ENCODE measurements around the gene CDC16.

DNA sequence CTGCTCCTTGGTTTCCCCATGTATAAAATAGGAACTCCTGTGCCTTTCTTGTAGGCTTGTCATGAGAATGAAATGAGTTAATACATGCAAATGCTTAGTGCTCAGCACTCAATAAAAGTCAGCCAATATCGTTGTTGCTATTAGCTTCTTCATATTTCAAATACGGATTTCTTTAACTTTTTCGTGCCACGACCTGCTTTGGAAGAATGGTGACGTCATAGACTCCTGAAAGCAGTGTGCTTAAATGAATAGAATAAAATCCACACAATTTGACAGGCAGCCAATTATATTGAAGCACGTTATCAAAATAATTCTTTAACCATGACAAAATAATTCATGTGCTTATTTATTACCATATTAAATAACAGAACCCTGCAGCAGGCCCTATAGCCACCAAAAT lies 26.6 kb upstream of the CDC16 start:
- no peak for TF ChIP-seq CTCF (IDR thresholded peaks at IDR 0.05; ENCODE audit: low read depth, low read length)
- no peak for TF ChIP-seq EZH2phosphoT487 (IDR thresholded peaks at IDR 0.05; ENCODE audit: low read depth)

All from OCI-LY3 (cell line).